Spleen (tissue), 7 donors: ENCODE results near the gene RASGEF1B.

Source experiments
- CTCF ChIP-seq, 11 experiments: fragments of 200-600 bp in 7 of 11; fragments of 450-650 bp in 4 of 11; sonication (generic) in 4 of 11; IDR thresholded peaks in 8 of 11; conservative IDR thresholded peaks in 3 of 11; 1 replicate in 7 of 11; 2 replicates in 4 of 11; pipeline versions ENCODE4 v1.4.0 to v1.8.0; 2016 to 2021; ENCODE audit warnings: antibody characterized with exemption in 11 of 11, inconsistent platforms in 4 of 11, mild to moderate bottlenecking in 1 of 11
- POLR2AphosphoS5 ChIP-seq, 3 donors: sonication (generic); formaldehyde crosslinking; IDR thresholded peaks; one replicate each; pipeline ENCODE4 v1.5.1; 2017; ENCODE audit warnings: antibody characterized with exemption in 3 of 3
- donor health status: DM: no; HTN: no; CAD: no; lungs with moderate emphysema.
- donor health status: DM: no; HTN: no; CAD: no.
- donor health status: DM: no; HTN: no; CAD: no.

GRCh38 chr4:81505004-81505598, 33.4 kb upstream of the RASGEF1B start:
- TF ChIP-seq CTCF (IDR thresholded peaks at IDR 0.05 in 8 of 11, conservative IDR thresholded peaks at IDR 0.05 in 3 of 11) (peak in 1 of 11 experiments; percentile 15), POLR2AphosphoS5 (IDR thresholded peaks at IDR 0.05) (peak in 1 of 3 donors; percentile 82)
